Activated CD4-positive, alpha-beta memory T cell treated with anti-CD3 and anti-CD28 coated beads, Interleukin-2, amount 10 ng/mL, durations not matched to agents 7 days and 5 days (primary cell): ENCODE results near the gene C5. TPM values are rescaled to one million over a fixed set of nuclear protein-coding genes. Genes with fewer than 3 reads are reported as not detected.

Experiments
- CTCF ChIA-PET: fragments of 350-600 bp; sonication (Branson Sonifier 250); formaldehyde crosslinking; loops from one replicate; lab custom pipeline; 2021; ENCODE audit warnings: antibody characterized with exemption, inconsistent platforms; lab: Charles Lee
- POLR2A ChIA-PET: fragments of 350-600 bp; sonication (Branson Sonifier 250); formaldehyde crosslinking; loops from one replicate; lab custom pipeline; 2021; ENCODE audit warnings: antibody characterized with exemption; lab: Charles Lee
- DNase-seq: peaks from one replicate; pipeline ENCODE4 v3.0.0-alpha.2; 2020
- H3K27ac Mint-ChIP-seq: one replicate; pipeline ENCODE4 v1.8.0; 2021; ENCODE audit warnings: mild to moderate bottlenecking, mixed read lengths
- H3K27me3 Mint-ChIP-seq: one replicate; pipeline ENCODE4 v1.8.0; 2021; ENCODE audit warnings: mixed read lengths
- H3K36me3 Mint-ChIP-seq: one replicate; pipeline ENCODE4 v1.8.0; 2021; ENCODE audit warnings: low read depth, mixed read lengths
- H3K4me1 Mint-ChIP-seq: one replicate; pipeline ENCODE4 v1.8.0; 2021; ENCODE audit warnings: mixed read lengths
- H3K4me3 Mint-ChIP-seq: one replicate; pipeline ENCODE4 v1.8.0; 2021; ENCODE audit warnings: mild to moderate bottlenecking, mixed read lengths
- H3K9me3 Mint-ChIP-seq: one replicate; pipeline ENCODE4 v1.8.0; 2021; ENCODE audit warnings: mixed read lengths
- total RNA-seq, 2 experiments: library from RNA; stranded (reverse); gene quantifications; one replicate each; pipeline ENCODE4 v1.2.3, GENCODE V29; 2021

The C5 gene
- total RNA-seq, 2 experiments from 2014 or later = 1.8 to 2.1 TPM

GRCh38 chr9:120927269-120928014 is 122.6 kb downstream of the C5 start:
- ChIA-PET POLR2A (interaction anchor here (1.1 to 26.0 kb wide), 7 partner anchors 8 to 134 kb away, joined by 4 to 1205 read pairs (median 57); partner anchors contain the start of genes FBXW2, PHF19 and PSMD5), CTCF (interaction anchor here (0.9 to 4.3 kb wide), 6 partner anchors 10 to 134 kb away, joined by 3 to 18 read pairs (median 6); no protein-coding TSS in a partner anchor)
- Mint-ChIP-seq H3K4me3 (peak overlapping the region; percentile 93), H3K4me1 (peaks cover 80% of the 10 kb centered on the region), H3K27me3 (no peaks in the 10 kb centered on the region), H3K36me3 (peaks cover 48% of the 10 kb centered on the region), H3K27ac (peak overlapping the region; percentile 100), H3K9me3 (no peaks in the 10 kb centered on the region)
- no peak for DNase-seq

DNA sequence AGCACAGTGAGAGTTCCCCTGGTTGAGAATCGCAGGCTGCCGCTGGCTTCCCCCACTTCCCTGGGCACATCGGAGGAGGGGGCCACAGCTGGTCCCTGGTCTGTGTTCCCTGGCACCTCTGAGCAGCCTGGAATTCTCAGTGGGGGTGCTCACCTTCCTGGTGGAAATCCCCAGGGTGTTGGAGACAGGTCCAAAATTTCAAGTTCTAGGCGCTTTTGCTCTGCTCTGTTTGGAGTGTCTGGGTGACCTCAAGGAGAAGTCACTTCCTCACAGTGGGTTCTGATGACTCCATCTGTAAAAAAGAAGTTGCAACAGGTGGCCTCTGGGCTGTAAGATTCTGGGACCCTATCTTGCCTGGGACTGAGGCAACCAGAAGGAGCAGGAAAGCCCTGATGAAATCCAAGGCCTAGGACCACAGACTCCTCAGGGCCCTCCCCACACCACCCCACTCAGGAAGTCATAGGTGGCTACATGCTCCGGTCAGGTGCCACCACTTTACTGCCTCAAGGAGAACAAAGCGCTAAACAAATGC is 123.6 kb downstream of the C5 start, which contains the start of gene TRAF1:
TRAF1 (minus strand) TSS at position 400 of the 532 bp plus-strand sequence. CDS start 721 bp downstream, outside the sequence.
- H3K36me3 Mint-ChIP-seq = peaks cover 58% of the 10 kb centered on the region
- no peaks in the 10 kb centered on the region for H3K27me3 Mint-ChIP-seq
- peak; percentile 57 for DNase-seq
- POLR2A ChIA-PET = interaction anchor here (0.7 to 26.0 kb wide), 13 partner anchors 8 to 275 kb away, joined by 3 to 1205 read pairs (median 5); partner anchors contain the start of genes CNTRL, FBXW2, PHF19 and PSMD5
- peak within 1 kb of the TSS; percentile 100 for H3K27ac Mint-ChIP-seq
- CTCF ChIA-PET = interaction anchor here (0.9 to 4.3 kb wide), 9 partner anchors 10 to 58 kb away, joined by 3 to 18 read pairs (median 6); no protein-coding TSS in a partner anchor
- peak within 1 kb of the TSS; percentile 93 for H3K4me3 Mint-ChIP-seq
- peaks cover 81% of the 10 kb centered on the region for H3K4me1 Mint-ChIP-seq
- no peaks in the 10 kb centered on the region for H3K9me3 Mint-ChIP-seq

DNA sequence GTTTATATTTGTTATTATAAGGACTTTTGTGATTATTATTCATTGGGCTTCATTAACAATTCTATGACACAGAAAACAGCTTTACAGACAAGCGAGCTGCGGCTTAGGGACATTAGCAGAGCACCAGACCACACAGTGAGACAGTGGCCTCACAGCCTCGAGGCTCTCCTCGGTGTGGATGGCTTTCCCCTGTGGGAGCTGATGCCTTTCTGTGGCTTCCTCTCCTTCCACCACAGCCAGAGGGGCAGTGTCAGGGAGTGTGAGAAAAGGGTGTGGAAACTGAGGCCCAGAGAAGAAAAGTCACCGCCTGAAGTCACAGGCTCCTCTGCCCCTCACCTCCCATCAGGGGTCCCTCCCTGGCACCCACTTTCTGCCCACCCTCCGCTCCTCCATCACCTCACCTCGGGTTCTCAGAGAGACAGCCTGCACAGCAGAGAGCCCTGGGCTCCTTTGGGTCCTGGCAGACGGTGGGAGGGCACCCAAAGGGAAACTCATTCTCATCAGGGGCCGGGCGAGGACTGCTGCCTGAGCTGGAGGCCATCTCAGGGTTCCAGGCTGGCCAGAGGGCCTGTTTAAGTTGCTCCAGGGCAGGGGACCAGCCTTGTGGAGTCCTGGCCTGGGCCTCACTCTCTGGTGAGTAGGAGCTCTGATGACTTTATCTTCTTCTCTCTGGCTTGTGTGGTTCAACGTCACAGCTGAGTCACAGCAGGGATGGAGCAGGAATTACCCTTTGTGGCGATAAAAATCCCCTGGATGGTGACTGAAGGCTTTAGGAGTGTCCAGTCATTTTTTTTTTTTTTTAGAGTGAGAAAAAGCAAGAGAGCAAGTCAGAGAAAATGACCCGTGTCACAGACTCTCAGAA is 124.3 kb downstream of the C5 start:
- ChIA-PET CTCF (interaction anchor here (1.0 to 4.3 kb wide), 14 partner anchors 10 to 146 kb away, joined by 3 to 18 read pairs (median 5); partner anchors contain the start of gene PHF19), POLR2A (interaction anchor here (0.6 to 26.0 kb wide), 15 partner anchors 9 to 276 kb away, joined by 3 to 1205 read pairs (median 4); partner anchors contain the start of genes CNTRL, FBXW2, PHF19 and PSMD5)
- peak; percentile 78 for DNase-seq
- H3K4me1 Mint-ChIP-seq = peaks cover 82% of the 10 kb centered on the region
- peak overlapping the region; percentile 100 for H3K27ac Mint-ChIP-seq
- H3K9me3 Mint-ChIP-seq = no peaks in the 10 kb centered on the region
- peak overlapping the region; percentile 93 for H3K4me3 Mint-ChIP-seq
- peaks cover 65% of the 10 kb centered on the region for H3K36me3 Mint-ChIP-seq
- H3K27me3 Mint-ChIP-seq = no peaks in the 10 kb centered on the region

GRCh38 chr9:120924698-120925534 is 125.2 kb downstream of the C5 start:
- Mint-ChIP-seq H3K27me3 (no peaks in the 10 kb centered on the region), H3K27ac (peak overlapping the region; percentile 100), H3K4me3 (peak overlapping the region; percentile 93), H3K36me3 (peaks cover 74% of the 10 kb centered on the region), H3K4me1 (peaks cover 84% of the 10 kb centered on the region), H3K9me3 (no peaks in the 10 kb centered on the region)
- DNase-seq = peak; percentile 53
- POLR2A ChIA-PET = interaction anchor here (1.0 to 26.0 kb wide), 9 partner anchors 10 to 162 kb away, joined by 3 to 1205 read pairs (median 11); partner anchors contain the start of genes FBXW2, PHF19 and PSMD5
- CTCF ChIA-PET = interaction anchor here (1.1 to 4.3 kb wide), 14 partner anchors 9 to 147 kb away, joined by 3 to 18 read pairs (median 5); partner anchors contain the start of gene PHF19

- DNase-seq = no peak
- CTCF ChIA-PET = interaction anchor here (1.1 to 4.3 kb wide), 10 partner anchors 8 to 55 kb away, joined by 3 to 18 read pairs (median 8); no protein-coding TSS in a partner anchor
- peaks cover 87% of the 10 kb centered on the region for H3K4me1 Mint-ChIP-seq
- H3K27me3 Mint-ChIP-seq = no peaks in the 10 kb centered on the region
- POLR2A ChIA-PET = interaction anchor here (1.1 to 26.0 kb wide), 10 partner anchors 10 to 278 kb away, joined by 3 to 1205 read pairs (median 31); partner anchors contain the start of genes FBXW2, PHF19, PSMD5 and RAB14
- H3K36me3 Mint-ChIP-seq = peaks cover 84% of the 10 kb centered on the region
- H3K4me3 Mint-ChIP-seq = peak overlapping the region; percentile 93
- H3K27ac Mint-ChIP-seq = peak overlapping the region; percentile 100
- H3K9me3 Mint-ChIP-seq = no peaks in the 10 kb centered on the region
These were observed 126.3 kb downstream of the C5 start for GRCh38 chr9:120923620-120924328.

- ChIA-PET CTCF (interaction anchor here (0.7 to 3.3 kb wide), 7 partner anchors 9 to 130 kb away, joined by 3 to 14 read pairs (median 7); partner anchors contain the start of gene FBXW2), POLR2A (interaction anchor here (1.2 to 26.0 kb wide), 8 partner anchors 7 to 199 kb away, joined by 3 to 1205 read pairs (median 60); partner anchors contain the start of genes PHF19 and PSMD5)
- DNase-seq = no peak
- Mint-ChIP-seq H3K4me3 (peak overlapping the region; percentile 93), H3K27ac (peak overlapping the region; percentile 100), H3K36me3 (peaks cover 86% of the 10 kb centered on the region), H3K27me3 (no peaks in the 10 kb centered on the region), H3K9me3 (peaks cover 3% of the 10 kb centered on the region), H3K4me1 (peaks cover 87% of the 10 kb centered on the region)
These were observed 127.5 kb downstream of the C5 start for GRCh38 chr9:120922404-120923195.

DNA sequence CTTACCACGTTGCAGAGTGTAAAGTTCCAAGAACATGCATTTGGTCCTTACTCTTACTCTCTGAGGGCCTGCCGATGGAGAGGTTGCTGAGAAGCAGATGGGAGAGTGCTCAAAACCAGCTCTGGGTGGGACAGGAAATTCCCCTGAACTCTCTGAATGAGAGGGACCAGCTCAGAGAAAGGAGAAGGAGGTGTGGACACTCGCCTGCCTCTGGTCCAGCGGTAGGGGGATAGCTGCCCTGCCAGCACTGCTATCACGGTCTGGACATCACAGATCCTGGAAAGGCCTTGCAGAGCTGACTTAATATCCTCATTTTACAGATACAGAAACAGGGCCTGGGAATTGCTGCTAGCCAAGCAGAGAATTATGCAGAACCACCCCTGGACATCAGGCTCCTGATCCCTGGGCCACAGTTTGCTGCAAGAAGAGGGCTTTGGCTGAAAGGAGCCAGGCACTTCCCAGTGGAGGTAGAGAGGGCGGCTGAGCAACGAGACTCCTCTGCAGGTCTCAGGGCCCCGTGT is 128.4 kb downstream of the C5 start:
- ChIA-PET POLR2A (interaction anchor here (0.9 to 26.0 kb wide), 7 partner anchors 8 to 200 kb away, joined by 3 to 1205 read pairs (median 90); partner anchors contain the start of genes FBXW2, PHF19 and PSMD5), CTCF (interaction anchor here (0.7 to 3.1 kb wide), 6 partner anchors 10 to 129 kb away, joined by 3 to 12 read pairs (median 7); partner anchors contain the start of gene FBXW2)
- Mint-ChIP-seq H3K27ac (peak overlapping the region; percentile 100), H3K27me3 (no peaks in the 10 kb centered on the region), H3K4me3 (peak overlapping the region; percentile 93), H3K9me3 (peaks cover 4% of the 10 kb centered on the region), H3K36me3 (peaks cover 92% of the 10 kb centered on the region), H3K4me1 (peaks cover 87% of the 10 kb centered on the region)
- DNase-seq = no peak

DNA sequence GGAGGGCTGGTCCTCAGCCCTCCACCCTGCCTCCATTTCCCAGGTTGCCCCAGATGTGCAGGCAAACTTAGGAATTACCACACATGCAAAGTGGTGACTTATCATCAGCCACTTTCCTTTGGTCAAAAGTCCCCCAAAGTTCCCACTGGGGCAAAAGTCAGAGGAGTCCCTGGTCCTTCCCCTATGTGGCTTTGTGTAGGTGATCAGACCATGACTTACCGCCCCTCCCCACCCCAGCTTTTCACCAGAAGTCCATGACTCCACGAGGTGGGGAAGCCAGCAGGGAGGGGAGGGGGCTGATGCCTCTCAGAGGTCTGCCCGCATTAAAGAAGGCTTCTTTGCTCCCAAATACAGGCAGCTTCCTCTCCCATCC is 129.3 kb downstream of the C5 start:
- Mint-ChIP-seq H3K36me3 (peaks cover 97% of the 10 kb centered on the region), H3K27ac (peak overlapping the region; percentile 100), H3K4me1 (peaks cover 88% of the 10 kb centered on the region), H3K9me3 (peaks cover 4% of the 10 kb centered on the region), H3K4me3 (peak overlapping the region; percentile 93), H3K27me3 (no peaks in the 10 kb centered on the region)
- POLR2A ChIA-PET = interaction anchor here (1.5 to 26.0 kb wide), 7 partner anchors 9 to 128 kb away, joined by 6 to 1205 read pairs (median 31); partner anchors contain the start of genes FBXW2, PHF19 and PSMD5
- CTCF ChIA-PET = interaction anchor here (0.9 to 3.1 kb wide), 7 partner anchors 11 to 53 kb away, joined by 3 to 12 read pairs (median 4); no protein-coding TSS in a partner anchor
- no peak for DNase-seq

GRCh38 chr9:120919843-120920805 is 130.0 kb downstream of the C5 start:
- peak overlapping the region; percentile 93 for H3K4me3 Mint-ChIP-seq
- H3K27ac Mint-ChIP-seq = peak overlapping the region; percentile 100
- H3K4me1 Mint-ChIP-seq = peaks cover 88% of the 10 kb centered on the region
- ChIA-PET CTCF (interaction anchor here (0.7 to 1.5 kb wide), 11 partner anchors 9 to 206 kb away, joined by 3 to 5 read pairs (median 3); partner anchors contain the start of gene MEGF9), POLR2A (interaction anchor here (1.1 to 26.0 kb wide), 8 partner anchors 9 to 129 kb away, joined by 5 to 1205 read pairs (median 21); partner anchors contain the start of genes FBXW2, PHF19 and PSMD5)
- DNase-seq = peak; percentile 43
- H3K27me3 Mint-ChIP-seq = no peaks in the 10 kb centered on the region
- peaks cover 93% of the 10 kb centered on the region for H3K36me3 Mint-ChIP-seq
- H3K9me3 Mint-ChIP-seq = peaks cover 4% of the 10 kb centered on the region
